NCI-H1417 treated with DMSO at 0.1 percent for 48 hours (cell line): ENCODE results near the gene PKD1.

Experiments
- DNase-seq: peaks from one replicate; lab custom pipeline; 2025; lab: John Stamatoyannopoulos, UW

The PKD1 gene

DNA sequence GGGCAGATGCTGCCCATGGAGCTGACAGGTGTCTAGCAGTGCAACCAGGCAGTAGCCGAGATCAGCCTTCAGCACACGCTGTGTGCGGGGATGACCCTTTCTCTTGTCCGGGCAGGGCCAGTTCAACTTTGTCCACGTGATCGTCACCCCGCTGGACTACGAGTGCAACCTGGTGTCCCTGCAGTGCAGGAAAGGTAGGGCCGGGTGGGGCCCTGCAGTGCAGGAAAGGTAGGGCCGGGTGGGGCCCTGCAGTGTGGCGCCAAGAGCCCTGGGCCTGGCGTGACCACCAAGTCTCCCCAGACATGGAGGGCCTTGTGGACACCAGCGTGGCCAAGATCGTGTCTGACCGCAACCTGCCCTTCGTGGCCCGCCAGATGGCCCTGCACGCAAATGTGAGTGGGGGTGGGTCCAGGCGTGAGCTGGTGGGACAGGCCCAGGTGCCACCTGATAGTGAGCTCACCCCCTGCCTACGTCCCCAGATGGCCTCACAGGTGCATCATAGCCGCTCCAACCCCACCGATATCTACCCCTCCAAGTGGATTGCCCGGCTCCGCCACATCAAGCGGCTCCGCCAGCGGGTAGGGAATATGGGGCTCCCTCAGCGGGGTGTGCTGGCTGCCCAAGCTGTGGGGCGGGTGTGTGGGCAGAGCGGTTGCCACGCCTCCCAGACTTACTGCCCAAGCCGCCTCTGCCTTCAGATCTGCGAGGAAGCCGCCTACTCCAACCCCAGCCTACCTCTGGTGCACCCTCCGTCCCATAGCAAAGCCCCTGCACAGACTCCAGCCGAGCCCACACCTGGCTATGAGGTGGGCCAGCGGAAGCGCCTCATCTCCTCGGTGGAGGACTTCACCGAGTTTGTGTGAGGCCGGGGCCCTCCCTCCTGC is 47.7 kb downstream of the PKD1 start:
- DNase-seq, result no peak

GRCh38 chr16:2086812-2087747 is 48.6 kb downstream of the PKD1 start:
- DNase-seq, result no peak

DNA sequence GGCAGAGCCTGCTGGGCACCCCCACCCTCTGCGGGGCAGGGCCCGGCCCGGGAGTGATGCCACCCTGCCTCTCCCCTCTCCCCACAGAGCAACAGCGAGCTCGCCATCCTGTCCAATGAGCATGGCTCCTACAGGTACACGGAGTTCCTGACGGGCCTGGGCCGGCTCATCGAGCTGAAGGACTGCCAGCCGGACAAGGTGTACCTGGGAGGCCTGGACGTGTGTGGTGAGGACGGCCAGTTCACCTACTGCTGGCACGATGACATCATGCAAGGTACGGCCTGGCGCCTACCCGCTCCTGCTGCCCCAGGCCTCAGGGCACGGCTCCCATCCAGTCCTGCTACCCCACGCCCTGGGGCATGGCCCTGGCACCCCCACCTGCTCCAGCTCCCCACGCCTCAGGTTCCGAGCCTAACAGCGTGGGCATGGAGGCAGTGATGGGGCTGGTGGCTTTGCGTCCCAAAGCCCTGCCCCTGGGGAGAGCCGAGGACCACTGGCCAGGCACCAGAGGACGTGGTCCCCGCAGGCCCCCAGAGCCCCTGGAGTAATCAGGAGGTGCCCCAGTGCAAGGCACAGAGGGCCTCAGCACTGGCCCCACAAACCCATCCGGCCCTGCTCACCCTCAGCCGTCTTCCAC is 49.5 kb downstream of the PKD1 start:
- DNase-seq, result no peak

GRCh38 chr16:2085669-2086068 is 50.0 kb downstream of the PKD1 start:
- DNase-seq, result no peak

DNA sequence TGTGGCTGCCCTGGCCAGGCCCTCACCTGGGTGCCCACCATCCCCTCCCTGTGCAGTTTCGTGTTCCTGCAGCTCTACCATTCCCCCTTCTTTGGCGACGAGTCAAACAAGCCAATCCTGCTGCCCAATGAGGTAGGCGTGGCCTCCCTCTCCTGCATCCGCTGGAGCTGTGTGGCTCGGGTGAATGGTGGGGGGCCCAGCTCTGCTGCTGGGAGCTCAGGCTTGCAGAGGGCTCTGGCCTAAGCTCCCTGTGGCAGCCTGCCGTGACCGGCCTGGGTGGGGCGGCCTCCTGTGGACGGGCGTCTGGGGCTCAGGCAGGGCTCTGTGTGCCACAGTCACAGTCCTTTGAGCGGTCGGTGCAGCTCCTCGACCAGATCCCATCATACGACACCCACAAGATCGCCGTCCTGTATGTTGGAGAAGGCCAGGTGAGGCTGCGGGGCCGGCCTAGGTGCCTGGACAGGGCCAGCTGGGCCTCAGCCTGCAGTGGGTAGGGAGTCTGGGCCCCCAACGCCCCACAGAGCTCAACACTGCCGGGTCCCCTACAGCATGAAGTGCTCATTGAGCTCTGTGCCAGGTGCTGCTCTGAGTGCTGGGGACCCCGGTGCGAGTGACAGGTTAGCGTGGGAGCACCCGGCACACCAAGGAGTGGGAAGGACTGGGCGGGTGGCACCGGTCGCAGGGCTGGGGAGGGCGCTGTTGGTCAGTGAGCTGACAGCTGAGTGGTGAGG is 50.6 kb downstream of the PKD1 start:
- DNase-seq, result no peak

GRCh38 chr16:2083876-2084780 is 51.6 kb downstream of the PKD1 start:
- DNase-seq, result no peak

DNA sequence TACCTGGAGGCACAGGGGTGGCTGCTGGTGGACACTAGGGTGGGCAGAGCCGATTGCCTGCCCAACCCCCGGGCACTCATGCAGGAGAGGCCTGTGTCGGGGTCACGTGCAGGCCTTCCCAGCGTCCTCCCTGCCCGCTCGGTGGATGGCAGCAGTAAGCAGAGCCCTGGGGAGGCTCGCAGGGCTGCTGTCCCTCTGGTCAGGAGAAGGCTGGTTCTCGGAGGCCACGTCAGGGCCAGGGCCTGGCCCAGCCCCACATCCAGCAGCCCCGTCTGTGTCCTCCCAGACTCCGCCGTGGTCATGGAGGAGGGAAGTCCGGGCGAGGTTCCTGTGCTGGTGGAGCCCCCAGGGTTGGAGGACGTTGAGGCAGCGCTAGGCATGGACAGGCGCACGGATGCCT is 52.3 kb downstream of the PKD1 start:
- DNase-seq, result no peak

- DNase-seq, result no peak
These were observed 52.7 kb downstream of the PKD1 start for GRCh38 chr16:2082983-2083364.

DNA sequence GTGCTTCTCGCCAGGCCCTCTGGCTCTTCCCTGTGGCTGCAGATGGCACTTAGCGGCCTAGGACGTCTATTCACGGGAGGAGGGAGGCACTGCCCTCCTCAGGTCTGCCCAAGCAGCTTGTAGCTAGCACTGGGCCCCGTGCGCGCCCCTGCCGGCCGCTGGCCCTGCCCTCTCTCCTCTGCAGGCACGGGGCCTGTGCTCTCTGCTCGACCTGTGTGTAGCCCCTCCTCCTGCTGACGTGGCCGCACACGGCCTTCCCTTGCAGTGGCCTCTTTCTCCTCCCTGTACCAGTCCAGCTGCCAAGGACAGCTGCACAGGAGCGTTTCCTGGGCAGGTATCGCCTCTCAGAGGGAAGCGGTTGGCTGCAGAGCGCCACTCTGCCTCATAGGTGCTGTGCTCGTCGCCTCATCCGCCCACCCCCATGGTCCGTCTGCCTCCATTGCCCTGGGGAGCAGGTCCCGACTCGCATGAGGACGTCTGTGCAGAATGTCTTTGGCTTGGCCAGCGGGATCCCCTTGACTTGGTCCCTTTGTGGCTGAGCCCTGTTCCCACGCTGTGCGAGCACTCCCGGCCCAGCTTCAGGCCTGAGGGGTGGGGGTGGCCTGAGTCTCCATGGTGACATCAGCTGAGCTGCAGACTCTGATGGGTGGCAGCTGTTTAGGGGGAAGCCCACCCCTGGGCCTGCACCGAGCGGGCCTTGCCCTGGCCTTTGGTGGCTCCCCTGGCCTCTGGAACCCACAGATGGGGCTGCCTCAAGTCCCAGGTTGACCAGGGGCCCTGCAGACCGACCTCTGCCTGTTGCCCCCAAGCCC is 53.3 kb downstream of the PKD1 start:
- no peak for DNase-seq

DNA sequence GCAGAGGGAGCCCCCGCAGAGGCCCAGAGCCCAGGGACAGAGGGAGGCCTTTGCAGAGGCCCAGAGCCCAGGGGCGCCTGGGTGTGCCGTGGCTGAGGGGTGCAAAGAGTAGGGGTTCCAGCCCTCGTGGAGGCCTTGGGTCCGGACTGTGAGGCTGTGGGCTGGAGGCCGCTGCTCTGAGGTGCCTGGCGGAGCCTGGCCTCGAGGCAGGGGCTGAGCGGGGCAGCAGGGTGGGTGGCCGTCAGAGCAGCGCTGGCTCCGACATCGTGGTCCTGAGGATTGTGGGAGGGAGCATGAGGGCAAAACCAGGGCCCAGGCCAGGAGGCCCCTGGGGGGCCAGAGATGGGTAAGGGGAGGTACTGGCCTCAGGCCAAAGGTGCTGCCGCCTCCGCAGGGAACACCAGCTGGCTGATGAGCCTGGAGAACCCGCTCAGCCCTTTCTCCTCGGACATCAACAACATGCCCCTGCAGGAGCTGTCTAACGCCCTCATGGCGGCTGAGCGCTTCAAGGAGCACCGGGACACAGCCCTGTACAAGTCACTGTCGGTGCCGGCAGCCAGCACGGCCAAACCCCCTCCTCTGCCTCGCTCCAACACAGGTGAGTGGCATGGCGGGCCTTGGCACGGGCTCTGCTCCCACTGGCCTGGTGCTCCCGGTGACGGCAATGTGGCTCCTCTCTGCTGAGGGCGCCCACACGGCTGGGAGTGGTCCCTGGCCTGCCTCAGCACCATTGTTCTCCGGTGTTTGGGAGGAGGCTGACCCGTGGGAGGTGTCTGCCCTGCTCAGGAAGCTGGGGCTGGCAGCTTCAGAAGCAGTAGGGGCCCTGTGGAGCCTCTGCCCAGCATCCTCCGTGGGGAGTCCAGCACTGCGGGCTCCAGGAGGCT is 54.3 kb downstream of the PKD1 start:
- no peak for DNase-seq

GRCh38 chr16:2079991-2080390 is 55.7 kb downstream of the PKD1 start:
- no peak for DNase-seq

GRCh38 chr16:2079311-2079800 is 56.3 kb downstream of the PKD1 start:
- no peak for DNase-seq

- no peak for DNase-seq
These were observed 57.0 kb downstream of the PKD1 start for GRCh38 chr16:2078691-2079090.

DNA sequence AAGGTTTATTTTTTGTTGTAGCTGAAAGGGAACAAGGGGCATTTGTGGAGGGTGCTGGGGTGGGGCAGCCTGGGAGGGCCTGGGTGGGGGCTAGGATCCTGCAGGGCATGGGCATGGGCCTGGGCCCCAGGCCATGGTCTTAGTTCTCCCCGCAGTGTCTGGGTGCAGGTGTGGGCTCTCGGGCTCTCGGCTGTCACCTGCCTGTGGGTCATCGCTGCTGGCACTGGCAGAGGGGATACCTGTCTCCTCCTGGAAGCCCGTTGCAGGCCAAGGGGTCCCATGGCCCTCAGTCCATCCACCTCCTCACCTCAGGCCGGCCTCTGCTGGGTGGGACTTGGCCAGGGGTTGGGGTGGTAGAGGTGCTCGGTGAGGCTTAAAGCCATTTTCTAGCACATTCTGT is 57.6 kb downstream of the PKD1 start:
- DNase-seq, result no peak

GRCh38 chr16:2077696-2078095 is 58.0 kb downstream of the PKD1 start:
- no peak for DNase-seq

DNA sequence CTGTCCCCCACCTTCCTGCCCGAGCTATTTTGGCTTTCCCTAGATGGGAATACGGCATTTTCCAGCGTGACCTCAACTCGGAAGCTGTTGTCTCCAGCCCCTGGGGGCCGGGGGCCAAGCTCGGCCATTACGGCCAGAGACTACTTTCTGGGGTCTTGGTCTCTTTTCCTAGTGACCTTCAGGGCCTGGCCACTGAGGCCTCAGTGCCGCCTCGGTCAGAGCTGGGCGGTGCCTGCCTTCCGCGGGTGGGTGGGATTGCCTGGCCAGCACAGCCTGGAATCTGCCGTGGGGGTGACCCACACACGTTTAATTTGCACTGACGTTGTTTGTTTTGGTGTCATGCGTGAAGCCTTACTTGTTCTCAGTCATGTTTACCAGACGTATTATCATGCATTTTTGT is 58.7 kb downstream of the PKD1 start:
- DNase-seq, result no peak

DNA sequence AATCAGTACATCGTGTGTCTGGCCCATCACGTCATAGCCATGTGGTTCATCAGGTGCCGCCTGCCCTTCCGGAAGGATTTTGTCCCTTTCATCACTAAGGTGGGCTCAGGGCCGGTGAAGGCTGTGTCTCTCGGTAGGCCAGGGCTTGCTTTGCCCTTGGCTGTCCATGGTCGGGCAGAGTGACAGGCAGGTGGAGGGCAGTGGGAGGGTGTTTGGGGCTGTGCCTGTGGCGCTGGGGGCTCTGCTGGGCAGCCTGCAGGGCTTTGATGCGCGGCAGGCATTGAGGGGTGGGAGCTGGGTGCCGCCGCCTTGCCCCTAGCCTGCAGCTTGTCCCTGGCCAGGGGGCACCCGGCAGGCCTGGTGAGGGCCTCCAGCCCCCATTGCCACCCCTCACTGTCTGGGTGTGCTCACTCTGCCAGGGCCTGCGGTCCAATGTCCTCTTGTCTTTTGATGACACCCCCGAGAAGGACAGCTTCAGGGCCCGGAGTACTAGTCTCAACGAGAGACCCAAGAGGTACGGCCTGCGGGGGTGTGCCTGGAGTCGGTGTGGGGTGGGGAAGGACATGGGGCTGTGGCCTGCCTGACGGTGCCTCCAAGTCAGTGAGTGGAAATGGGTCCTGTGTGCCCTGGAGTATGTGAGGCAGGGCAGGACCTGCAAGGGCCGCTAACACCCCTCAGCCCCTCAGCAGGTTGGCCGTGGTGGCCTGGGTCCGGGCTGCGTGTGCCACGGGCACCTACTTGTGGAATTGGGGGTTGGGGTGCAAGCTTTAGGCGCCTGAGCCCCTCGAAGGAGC is 59.4 kb downstream of the PKD1 start:
- no peak for DNase-seq

DNA sequence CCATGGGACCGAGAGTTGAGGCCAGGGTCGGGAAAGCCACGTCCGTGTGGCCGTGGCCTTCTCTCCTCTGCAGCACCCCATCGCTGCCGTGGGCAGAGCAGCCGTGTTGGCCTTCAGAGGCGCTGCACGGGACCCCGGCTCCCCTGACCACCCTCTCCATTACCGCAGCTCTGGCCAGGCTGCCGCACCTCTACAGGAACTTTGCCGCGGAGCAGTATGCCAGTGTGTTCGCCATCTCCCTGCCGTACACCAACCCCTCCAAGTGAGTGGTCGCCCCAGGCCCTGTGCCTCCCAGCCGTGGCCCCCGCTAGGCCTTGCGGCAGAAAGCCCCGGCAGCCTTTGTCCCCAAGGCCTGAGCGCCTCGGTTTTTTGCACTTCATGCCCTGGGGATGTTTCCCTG is 60.1 kb downstream of the PKD1 start:
- DNase-seq, result no peak
